BJ (cell line): Measurements from ENCODE around the gene GSG1L. TPM values are rescaled to one million over a fixed set of nuclear protein-coding genes. Genes with fewer than 3 reads are reported as not detected.

Experiments used
- CTCF ChIA-PET: fragments of 350-600 bp; formaldehyde crosslinking; extraction: SDS; loops from one replicate; lab custom pipeline; 2021; ENCODE audit warnings: antibody characterized with exemption, inconsistent platforms; lab: Yijun Ruan, JAX
- POLR2A ChIA-PET: fragments of 300-600 bp; sonication (Branson Sonifier 250); formaldehyde crosslinking; extraction: SDS; loops from one replicate; lab custom pipeline; 2021; ENCODE audit warnings: antibody characterized with exemption; lab: Charles Lee
- DNase-seq: peaks from one replicate; pipeline ENCODE4 v3.0.0-alpha.2; 2011; ENCODE audit warnings: low read depth
- H3K27me3 ChIP-seq: 2 replicates; pipeline ENCODE4 v1.6.0; 2011; ENCODE audit warnings: low read length; ENCODE audit not compliant: control insufficient read depth, insufficient read depth
- H3K36me3 ChIP-seq: 2 replicates; pipeline ENCODE4 v1.5.1; 2011; ENCODE audit warnings: low read length; ENCODE audit not compliant: control insufficient read depth, insufficient read depth
- H3K4me3 ChIP-seq: 2 replicates; pipeline ENCODE4 v1.5.1; 2011; ENCODE audit warnings: low read depth, mild to moderate bottlenecking, control low read depth, low read length
- CTCF ChIP-seq: IDR thresholded peaks from 2 replicates; pipeline ENCODE4 v1.5.1; 2011; ENCODE audit warnings: low read depth, mild to moderate bottlenecking, control low read depth, inconsistent platforms, low read length, moderate library complexity; ENCODE audit not compliant: insufficient read depth
- polyA plus RNA-seq: library from polyadenylated mRNA; depleted of rRNA; stranded (reverse); fragments of >200 nt; gene quantifications from 2 replicates; pipeline ENCODE4 v1.2.3, GENCODE V29; 2011

GSG1L gene
- polyA plus RNA-seq, 1 experiment: not detected

- H3K36me3 ChIP-seq: no peaks in the 10 kb centered on the region
- TF ChIP-seq CTCF: no peak
- H3K27me3 ChIP-seq: peaks cover 2% of the 10 kb centered on the region
- DNase-seq: no peak
- POLR2A ChIA-PET: no interaction called here
- H3K4me3 ChIP-seq: no peak overlapping the region
- CTCF ChIA-PET: interaction anchor here (0.9 to 1.0 kb wide), 2 partner anchors 59 to 199 kb away, joined by 3 to 4 read pairs; no protein-coding TSS in a partner anchor
Measured at GRCh38 chr16:27838536-27839175, 224.9 kb downstream of the GSG1L start.

GRCh38 chr16:27829975-27830374 is 233.5 kb downstream of the GSG1L start:
- H3K27me3 ChIP-seq: 0 out of 2 replicates have a peak, but pooled peaks cover under 1% of the 10 kb centered on the region
- no peak for TF ChIP-seq CTCF
- DNase-seq: no peak
- H3K4me3 ChIP-seq: no peak overlapping the region
- POLR2A ChIA-PET: no interaction called here
- CTCF ChIA-PET: no interaction called here
- no peaks in the 10 kb centered on the region for H3K36me3 ChIP-seq

GRCh38 chr16:27828671-27829070 is 234.8 kb downstream of the GSG1L start:
- Histone ChIP-seq H3K36me3 (no peaks in the 10 kb centered on the region), H3K4me3 (no peak overlapping the region), H3K27me3 (peaks cover 2% of the 10 kb centered on the region; the same call in 1 of the 2 replicates)
- DNase-seq: no peak
- TF ChIP-seq CTCF: no peak
- CTCF ChIA-PET: no interaction called here
- POLR2A ChIA-PET: no interaction called here

GRCh38 chr16:27827765-27828164 is 235.7 kb downstream of the GSG1L start:
- ChIA-PET CTCF (no interaction called here), POLR2A (no interaction called here)
- TF ChIP-seq CTCF: no peak
- H3K36me3 ChIP-seq: no peaks in the 10 kb centered on the region
- H3K27me3 ChIP-seq: peaks cover 2% of the 10 kb centered on the region; the same call in 1 of the 2 replicates
- H3K4me3 ChIP-seq: no peak overlapping the region
- DNase-seq: no peak

DNA sequence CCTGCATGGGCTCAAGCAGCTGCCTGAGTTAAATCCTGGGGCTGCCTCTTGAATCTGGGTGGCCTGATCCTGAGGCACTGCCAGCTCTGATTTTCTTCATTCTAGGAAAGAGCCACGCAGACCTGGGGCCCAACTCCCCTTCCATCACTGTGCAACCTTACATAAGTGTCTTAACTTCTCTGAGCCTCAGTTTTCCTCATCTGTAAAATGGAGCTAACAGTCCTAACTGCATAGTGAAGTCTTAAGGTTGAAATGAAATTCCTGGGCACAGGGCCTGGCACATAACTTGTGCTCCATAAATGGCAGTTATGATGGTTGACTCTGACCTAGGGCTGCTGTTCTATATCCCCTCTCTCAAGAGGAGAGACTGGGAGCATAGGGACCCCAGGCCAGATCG is 236.6 kb downstream of the GSG1L start:
- ChIA-PET POLR2A (no interaction called here), CTCF (no interaction called here)
- Histone ChIP-seq H3K27me3 (peaks cover 2% of the 10 kb centered on the region; the same call in 1 of the 2 replicates), H3K4me3 (no peak overlapping the region), H3K36me3 (no peaks in the 10 kb centered on the region)
- no peak for TF ChIP-seq CTCF
- DNase-seq: no peak
